ENCODE measurements around the gene RNF175.
"Not testable (repeated sequence)": the region's sequence is repeated elsewhere in the genome, so short reads cannot be mapped to it uniquely, and the experiment has no call there.

Gene RNF175

DNA sequence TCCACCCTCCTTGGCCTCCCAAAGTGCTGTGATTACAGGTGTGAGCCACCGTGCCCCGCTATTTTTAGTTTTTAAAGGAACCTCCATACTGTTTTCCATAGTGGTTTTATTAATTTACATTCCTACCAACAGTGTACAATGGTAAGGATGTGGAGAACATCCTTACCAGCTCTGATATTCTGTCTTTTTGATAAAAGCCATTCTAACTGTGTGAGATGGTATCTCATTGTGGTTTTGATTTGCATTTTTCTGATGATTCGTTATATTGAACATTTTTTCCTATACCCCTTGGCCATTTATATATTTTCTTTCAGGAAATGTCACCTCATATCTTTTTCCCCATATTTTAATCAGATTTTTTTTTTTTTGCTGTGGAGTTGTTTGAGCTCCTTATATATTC is 90.0 kb downstream of the RNF175 start:
- Histone ChIP-seq H3K27ac (no peak overlapping the region), H3K9ac (ENCODE audit: insufficient read length) (no peak overlapping the region), H3K36me3 (ENCODE audit: insufficient read depth, low read length) (no peaks in the 10 kb centered on the region), H3K4me3 (no peak overlapping the region), H3K9me3 (ENCODE audit: low read depth, low read length) (no peaks in the 10 kb centered on the region)
- no peak for DNase-seq (ENCODE audit: low read depth, low spot score)
- TF ChIP-seq FOXP2 (optimal IDR thresholded peaks at IDR 0.05; ENCODE audit: control extremely low read depth, extremely low read length, insufficient read depth) (no peak), POLR2AphosphoS5 (IDR thresholded peaks at IDR 0.05; ENCODE audit: borderline replicate concordance, low read depth, low read length) (no peak), EZH2 (IDR thresholded peaks at IDR 0.05) (no peak)

DNA sequence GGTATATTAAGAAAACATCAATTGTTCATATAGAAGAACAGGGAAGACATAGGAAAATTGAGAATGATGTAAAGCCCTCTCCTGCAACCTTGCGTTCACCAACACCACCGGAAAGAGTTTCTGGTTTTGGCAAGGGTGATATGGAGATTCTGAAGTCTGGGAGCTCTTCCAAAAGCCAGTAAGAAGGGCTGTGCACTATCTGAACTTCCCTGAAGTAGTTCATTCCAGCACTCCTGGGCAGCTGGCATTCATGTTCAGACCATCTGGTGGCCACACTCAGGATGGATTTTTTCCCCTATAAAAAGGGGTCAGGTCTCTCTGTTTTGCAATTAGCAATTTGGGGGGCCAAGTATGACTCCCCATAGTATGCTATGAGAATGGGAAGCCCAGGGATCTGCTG is 91.2 kb downstream of the RNF175 start:
- Histone ChIP-seq H3K36me3 (ENCODE audit: insufficient read depth, low read length) (no peaks in the 10 kb centered on the region), H3K27ac (no peak overlapping the region), H3K4me3 (no peak overlapping the region), H3K9ac (ENCODE audit: insufficient read length) (no peak overlapping the region), H3K9me3 (ENCODE audit: low read depth, low read length) (no peaks in the 10 kb centered on the region)
- no peak for TF ChIP-seq EZH2 (IDR thresholded peaks at IDR 0.05)
- no peak for TF ChIP-seq POLR2AphosphoS5 (IDR thresholded peaks at IDR 0.05; ENCODE audit: borderline replicate concordance, low read depth, low read length)
- TF ChIP-seq FOXP2 (optimal IDR thresholded peaks at IDR 0.05; ENCODE audit: control extremely low read depth, extremely low read length, insufficient read depth): no peak
- DNase-seq (ENCODE audit: low read depth, low spot score): no peak

DNA sequence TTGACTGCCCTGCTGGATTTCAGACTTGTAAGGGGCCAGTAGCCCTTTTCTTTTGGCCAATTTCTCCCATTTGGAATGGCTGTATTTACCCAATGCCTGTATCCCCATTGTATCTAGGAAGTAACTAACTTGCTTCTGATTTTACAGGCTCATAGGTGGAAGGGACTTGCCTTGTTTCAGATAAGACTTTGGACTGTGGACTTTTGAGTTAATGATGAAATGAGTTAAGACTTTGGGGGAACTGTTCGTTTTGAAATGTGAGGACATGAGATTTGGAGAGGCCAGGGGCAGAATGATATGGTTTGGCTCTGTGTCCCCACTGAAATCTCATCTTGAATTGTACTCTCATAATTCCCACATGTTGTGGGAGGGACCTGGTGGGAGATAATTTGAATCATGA is 93.3 kb downstream of the RNF175 start:
- not testable (repeated sequence) for DNase-seq (ENCODE audit: low read depth, low spot score); H3K36me3 ChIP-seq (ENCODE audit: insufficient read depth, low read length); H3K27ac ChIP-seq; H3K4me3 ChIP-seq; H3K9ac ChIP-seq (ENCODE audit: insufficient read length); H3K9me3 ChIP-seq (ENCODE audit: low read depth, low read length)

DNA sequence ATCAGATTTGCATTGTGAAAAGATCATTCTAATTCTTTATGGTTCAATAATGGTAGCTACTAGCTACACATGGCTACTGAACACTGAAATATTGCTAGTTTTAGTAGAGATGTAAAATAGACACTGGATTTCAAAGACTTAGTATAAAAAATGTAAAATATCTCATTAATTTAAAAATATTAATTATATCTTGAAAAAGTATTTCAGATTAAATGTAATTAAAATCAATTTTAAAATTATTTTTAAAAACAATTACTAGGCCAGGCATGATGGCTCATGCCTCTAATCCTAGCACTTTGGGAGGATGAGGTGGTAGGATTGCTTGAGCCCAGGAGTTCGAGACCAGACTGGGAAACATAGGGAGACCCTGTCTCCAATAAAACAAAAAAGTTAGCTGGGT is 96.2 kb downstream of the RNF175 start:
- Histone ChIP-seq H3K9me3 (ENCODE audit: low read depth, low read length) (no peaks in the 10 kb centered on the region), H3K9ac (ENCODE audit: insufficient read length) (no peak overlapping the region), H3K36me3 (ENCODE audit: insufficient read depth, low read length) (no peaks in the 10 kb centered on the region), H3K27ac (no peak overlapping the region), H3K4me3 (no peak overlapping the region)
- DNase-seq (ENCODE audit: low read depth, low spot score): no peak
- no peak for TF ChIP-seq POLR2AphosphoS5 (IDR thresholded peaks at IDR 0.05; ENCODE audit: borderline replicate concordance, low read depth, low read length)
- TF ChIP-seq EZH2 (IDR thresholded peaks at IDR 0.05): no peak
- TF ChIP-seq FOXP2 (optimal IDR thresholded peaks at IDR 0.05; ENCODE audit: control extremely low read depth, extremely low read length, insufficient read depth): no peak

- no peaks in the 10 kb centered on the region for H3K9me3 ChIP-seq (ENCODE audit: low read depth, low read length)
- no peak overlapping the region for H3K9ac ChIP-seq (ENCODE audit: insufficient read length)
- DNase-seq (ENCODE audit: low read depth, low spot score): no peak
- no peak for TF ChIP-seq FOXP2 (optimal IDR thresholded peaks at IDR 0.05; ENCODE audit: control extremely low read depth, extremely low read length, insufficient read depth)
- no peak overlapping the region for H3K27ac ChIP-seq
- H3K4me3 ChIP-seq: no peak overlapping the region
- no peaks in the 10 kb centered on the region for H3K36me3 ChIP-seq (ENCODE audit: insufficient read depth, low read length)
These were observed 97.9 kb downstream of the RNF175 start for GRCh38 chr4:153661908-153662307.

DNA sequence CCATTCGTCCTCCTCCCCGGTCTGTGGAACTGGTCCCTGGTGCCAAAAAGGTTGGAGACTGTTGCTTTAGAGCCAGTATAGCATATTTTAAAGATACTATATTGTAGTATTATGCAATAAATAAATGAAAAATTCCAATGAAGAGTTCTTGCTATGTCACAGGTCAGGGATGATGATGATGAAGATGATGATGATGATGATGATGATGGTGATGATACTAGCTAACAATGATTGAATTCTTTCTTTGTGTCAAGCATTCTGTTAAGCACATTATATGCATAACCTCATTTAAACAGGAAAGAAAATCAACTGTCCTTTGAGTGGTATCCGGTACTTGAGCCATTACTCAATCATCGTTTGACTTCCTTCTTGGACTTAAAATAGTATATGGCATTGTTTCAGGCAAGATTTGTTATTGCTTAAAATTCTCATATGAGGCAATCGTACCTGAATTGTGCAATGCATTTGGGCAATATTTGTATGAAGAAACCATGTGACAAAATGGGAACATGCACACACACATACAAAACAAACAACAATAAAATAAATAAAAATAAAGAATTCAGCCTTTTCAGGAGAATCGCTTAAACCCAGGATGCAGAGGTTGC is 98.5 kb downstream of the RNF175 start:
- H3K27ac ChIP-seq: no peak overlapping the region
- no peak overlapping the region for H3K9ac ChIP-seq (ENCODE audit: insufficient read length)
- no peak for TF ChIP-seq FOXP2 (optimal IDR thresholded peaks at IDR 0.05; ENCODE audit: control extremely low read depth, extremely low read length, insufficient read depth)
- no peak for TF ChIP-seq POLR2AphosphoS5 (IDR thresholded peaks at IDR 0.05; ENCODE audit: borderline replicate concordance, low read depth, low read length)
- no peak for TF ChIP-seq EZH2 (IDR thresholded peaks at IDR 0.05)
- no peak overlapping the region for H3K4me3 ChIP-seq
- H3K9me3 ChIP-seq (ENCODE audit: low read depth, low read length): no peaks in the 10 kb centered on the region
- no peak for DNase-seq (ENCODE audit: low read depth, low spot score)
- no peaks in the 10 kb centered on the region for H3K36me3 ChIP-seq (ENCODE audit: insufficient read depth, low read length)

All from SK-N-MC (cell line).